H9 (cell line): ENCODE results near the gene NKD1. TPM values are rescaled to one million over a fixed set of nuclear protein-coding genes. Genes with fewer than 3 reads are reported as not detected.

Source experiments
- DNase-seq: peaks from one replicate; pipeline ENCODE4 v3.0.0-alpha.2; 2017
- H2AFZ ChIP-seq: one replicate; pipeline ENCODE4 v1.6.1; 2013; ENCODE audit warnings: mild to moderate bottlenecking, low read length, control low read depth, moderate library complexity
- H2AK5ac ChIP-seq: 2 replicates; pipeline ENCODE4 v1.6.1; 2013; ENCODE audit warnings: low read length, control low read depth, mixed read lengths; ENCODE audit not compliant: insufficient read length
- H2BK120ac ChIP-seq: one replicate; pipeline ENCODE4 v1.6.1; 2013; ENCODE audit warnings: low read depth, mild to moderate bottlenecking, low read length, control low read depth, inconsistent platforms; ENCODE audit not compliant: poor library complexity, severe bottlenecking
- H2BK12ac ChIP-seq: 2 replicates; pipeline ENCODE4 v1.6.1; 2013; ENCODE audit warnings: low read length, control low read depth, mixed read lengths, low read depth; ENCODE audit not compliant: insufficient read length
- H2BK15ac ChIP-seq: 2 replicates; pipeline ENCODE4 v1.6.1; 2013; ENCODE audit warnings: low read depth, low read length, control low read depth
- H2BK20ac ChIP-seq: one replicate; pipeline ENCODE4 v1.6.1; 2013; ENCODE audit warnings: low read depth, mild to moderate bottlenecking, low read length, control low read depth, inconsistent platforms; ENCODE audit not compliant: poor library complexity, severe bottlenecking
- H2BK5ac ChIP-seq: 2 replicates; pipeline ENCODE4 v1.6.1; 2013; ENCODE audit warnings: low read length, control low read depth, mixed read lengths; ENCODE audit not compliant: insufficient read length
- H3K14ac ChIP-seq: 2 replicates; pipeline ENCODE4 v1.6.1; 2013; ENCODE audit warnings: low read length, control low read depth; ENCODE audit not compliant: insufficient read depth
- H3K18ac ChIP-seq: 2 replicates; pipeline ENCODE4 v1.6.1; 2013; ENCODE audit warnings: low read depth, mild to moderate bottlenecking, mixed read lengths, low read length, control low read depth; ENCODE audit not compliant: insufficient read length
- H3K23ac ChIP-seq: 2 replicates; pipeline ENCODE4 v1.6.1; 2013; ENCODE audit warnings: low read length, control low read depth, mixed read lengths, low read depth; ENCODE audit not compliant: insufficient read length
- H3K23me2 ChIP-seq: 2 replicates; pipeline ENCODE4 v1.6.1; 2013; ENCODE audit warnings: low read depth, mild to moderate bottlenecking, mixed read lengths, low read length, control low read depth; ENCODE audit not compliant: insufficient read length, poor library complexity, severe bottlenecking
- H3K27ac ChIP-seq: 2 replicates; pipeline ENCODE4 v1.5.1; 2013; ENCODE audit warnings: low read length, control low read depth, mixed read lengths, low read depth; ENCODE audit not compliant: insufficient read length
- H3K27me3 ChIP-seq: 2 replicates; pipeline ENCODE4 v1.6.1; 2013; ENCODE audit warnings: low read length, control low read depth, inconsistent platforms; ENCODE audit not compliant: insufficient read depth
- H3K4ac ChIP-seq: 2 replicates; pipeline ENCODE4 v1.6.1; 2013; ENCODE audit warnings: low read depth, mild to moderate bottlenecking, control low read depth, inconsistent platforms, low read length, moderate library complexity
- H3K4me1 ChIP-seq: 2 replicates; pipeline ENCODE4 v1.6.1; 2013; ENCODE audit warnings: low read length, control low read depth, inconsistent platforms; ENCODE audit not compliant: insufficient read depth
- H3K4me2 ChIP-seq: 2 replicates; pipeline ENCODE4 v1.6.1; 2013; ENCODE audit warnings: low read length, control low read depth, mixed read lengths; ENCODE audit not compliant: insufficient read length, insufficient read depth
- H3K56ac ChIP-seq: 2 replicates; pipeline ENCODE4 v1.6.1; 2013; ENCODE audit warnings: low read depth, mild to moderate bottlenecking, mixed read lengths, low read length, control low read depth; ENCODE audit not compliant: insufficient read length
- H3K79me1 ChIP-seq: 2 replicates; pipeline ENCODE4 v1.6.1; 2013; ENCODE audit warnings: low read depth, mild to moderate bottlenecking, moderate library complexity, low read length, control low read depth, inconsistent platforms; ENCODE audit not compliant: insufficient read depth, poor library complexity, severe bottlenecking
- H3K79me2 ChIP-seq: 2 replicates; pipeline ENCODE4 v1.6.1; 2013; ENCODE audit warnings: low read length, control low read depth, inconsistent platforms; ENCODE audit not compliant: insufficient read depth
- H3K9ac ChIP-seq: 2 replicates; pipeline ENCODE4 v1.6.1; 2013; ENCODE audit warnings: low read length, control low read depth, mixed read lengths; ENCODE audit not compliant: insufficient read length; ENCODE audit errors: extremely low read depth
- H3K9me3 ChIP-seq: one replicate; pipeline ENCODE4 v1.6.1; 2013; ENCODE audit warnings: low read depth, low read length, inconsistent platforms; ENCODE audit not compliant: control insufficient read depth
- H3T11ph ChIP-seq: one replicate; pipeline ENCODE4 v1.6.1; 2013; ENCODE audit warnings: mild to moderate bottlenecking, low read length, control low read depth, inconsistent platforms
- H4K20me1 ChIP-seq: one replicate; pipeline ENCODE4 v1.6.1; 2013; ENCODE audit not compliant: control insufficient read depth, insufficient read length, insufficient read depth
- H4K5ac ChIP-seq: 2 replicates; pipeline ENCODE4 v1.6.1; 2013; ENCODE audit warnings: low read depth, mild to moderate bottlenecking, mixed read lengths, low read length, control low read depth; ENCODE audit not compliant: insufficient read length
- H4K8ac ChIP-seq: replicated peaks from 2 replicates; pipeline ENCODE4 v1.6.1; 2013; ENCODE audit warnings: low read length, control low read depth, mixed read lengths, low read depth; ENCODE audit not compliant: insufficient read length
- H4K91ac ChIP-seq: 2 replicates; pipeline ENCODE4 v1.6.1; 2013; ENCODE audit warnings: low read depth, mild to moderate bottlenecking, moderate library complexity, mixed read lengths, low read length, control low read depth; ENCODE audit not compliant: insufficient read length
- H3K27ac Mint-ChIP-seq, 3 experiments: 2 replicates in 2 of 3; 3 replicates in 1 of 3; pipeline ENCODE4 v1.8.0; 2020 to 2021; ENCODE audit warnings: mixed read lengths in 3 of 3, mild to moderate bottlenecking in 1 of 3, moderate library complexity in 1 of 3
- H3K27me3 Mint-ChIP-seq: 2 replicates; pipeline ENCODE4 v1.8.0; 2021; ENCODE audit warnings: low read depth, mild to moderate bottlenecking, moderate library complexity, mixed read lengths
- H3K36me3 Mint-ChIP-seq, 3 experiments: 2 replicates in 2 of 3; 3 replicates in 1 of 3; pipeline ENCODE4 v1.8.0; 2020 to 2021; ENCODE audit warnings: low read depth in 3 of 3, mixed read lengths in 3 of 3; ENCODE audit not compliant: insufficient read depth in 1 of 3
- H3K4me1 Mint-ChIP-seq, 2 experiments: 2 replicates each; pipeline ENCODE4 v1.8.0; 2020; ENCODE audit warnings: mixed read lengths in 2 of 2
- H3K4me3 Mint-ChIP-seq, 2 experiments: 2 replicates in 1 of 2; 3 replicates in 1 of 2; pipeline ENCODE4 v1.8.0; 2020 to 2021; ENCODE audit warnings: mild to moderate bottlenecking in 2 of 2, mixed read lengths in 2 of 2, moderate library complexity in 1 of 2
- H3K9me3 Mint-ChIP-seq, 2 experiments: 2 replicates in 1 of 2; 3 replicates in 1 of 2; pipeline ENCODE4 v1.8.0; 2020; ENCODE audit warnings: mild to moderate bottlenecking in 2 of 2, mixed read lengths in 2 of 2, moderate library complexity in 1 of 2
- CTCF ChIP-seq: fragments of 200-600 bp; sonication (generic); conservative IDR thresholded peaks from 3 replicates; pipeline ENCODE4 v1.8.0; 2021; ENCODE audit warnings: antibody characterized with exemption, mild to moderate bottlenecking
- WGBS: extraction: QIAGEN DNeasy Blood & Tissue Kit; methylation state at CpG from one replicate; pipeline ENCODE4 v1.1.7; 2013; ENCODE audit warnings: missing lambda C conversion rate, low lambda C conversion rate, mixed read lengths; ENCODE audit not compliant: insufficient read length; ENCODE audit errors: extremely low coverage; 5-methylcytosine and 5-hydroxymethylcytosine counted together
- total RNA-seq: library from RNA; stranded (reverse); gene quantifications from 2 replicates; pipeline ENCODE4 v1.2.1, GENCODE V29; 2021

NKD1 gene
- total RNA-seq, 1 experiment from 2014 or later: 1.9 TPM

DNA sequence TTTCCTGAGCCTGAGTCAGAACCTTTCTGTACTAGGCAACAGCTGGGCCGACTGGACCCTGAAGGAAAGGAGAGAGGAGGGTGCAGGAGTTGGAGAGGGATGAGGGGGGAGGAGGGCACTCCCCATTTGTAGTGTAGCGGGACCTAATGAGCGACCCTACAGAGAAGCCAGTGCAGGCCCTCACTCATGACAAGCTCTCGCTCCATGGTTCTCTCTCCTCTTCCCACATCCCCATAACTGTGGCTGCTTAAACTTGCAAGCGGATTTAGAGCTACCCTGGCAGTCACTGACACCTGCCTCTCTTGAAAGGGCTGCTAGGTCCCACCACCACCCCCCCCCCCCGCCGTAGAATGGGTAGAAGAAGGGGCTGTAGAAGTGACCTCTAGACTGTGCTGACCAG lies 14.5 kb downstream of the NKD1 start:
- H3K9me3 ChIP-seq: no peaks in the 10 kb centered on the region

More for the DNA sequence above, 14.5 kb downstream of the NKD1 start:
- Histone ChIP-seq H3T11ph (no peak overlapping the region), H2BK5ac (no peak overlapping the region), H3K27ac (no peak overlapping the region), H2BK15ac (no peak overlapping the region), H3K56ac (no peak overlapping the region), H3K4me1 (no peaks in the 10 kb centered on the region), H2AFZ (no peak overlapping the region), H3K9ac (no peak overlapping the region), H3K79me2 (no peaks in the 10 kb centered on the region), H3K27me3 (no peaks in the 10 kb centered on the region), H3K4ac (no peak overlapping the region), H4K8ac (no peak overlapping the region), H3K79me1 (no peaks in the 10 kb centered on the region), H4K5ac (no peak overlapping the region), H3K23me2 (no peaks in the 10 kb centered on the region), H3K23ac (no peak overlapping the region), H3K18ac (no peak overlapping the region), H2BK12ac (no peak overlapping the region), H2AK5ac (no peak overlapping the region), H4K20me1 (no peaks in the 10 kb centered on the region), H3K14ac (no peak overlapping the region; the same call in 1 of the 2 replicates), H2BK120ac (no peak overlapping the region), H4K91ac (no peak overlapping the region), H2BK20ac (no peak overlapping the region), H3K4me2 (no peak overlapping the region)
- DNase-seq: no peak
- no peak for TF ChIP-seq CTCF
- Mint-ChIP-seq H3K4me1 (peaks cover 4 to 7% of the 10 kb centered on the region in 2 experiments; a peak in 3 of 4 replicates), H3K27me3 (no peaks in the 10 kb centered on the region), H3K27ac (no peak overlapping the region), H3K9me3 (no peaks in the 10 kb centered on the region; a peak in 1 of 5 replicates), H3K4me3 (no peak overlapping the region), H3K36me3 (peaks cover 0 to 5% (median 3%) of the 10 kb centered on the region in 3 experiments; a peak in 5 of 7 replicates)
- no CpG with 5 or more reads among the region's 7 CpGs for WGBS
